ENCODE results near the gene CORO1A. TPM values are rescaled to one million over a fixed set of nuclear protein-coding genes. Genes with fewer than 3 reads are reported as not detected.
"Not testable (repeated sequence)": the region's sequence is repeated elsewhere in the genome, so short reads cannot be mapped to it uniquely, and the experiment has no call there.

The CORO1A gene
- total and polyA plus RNA-seq, 4 donors = 13.8 to 50.6 (median 35.3) TPM

DNA sequence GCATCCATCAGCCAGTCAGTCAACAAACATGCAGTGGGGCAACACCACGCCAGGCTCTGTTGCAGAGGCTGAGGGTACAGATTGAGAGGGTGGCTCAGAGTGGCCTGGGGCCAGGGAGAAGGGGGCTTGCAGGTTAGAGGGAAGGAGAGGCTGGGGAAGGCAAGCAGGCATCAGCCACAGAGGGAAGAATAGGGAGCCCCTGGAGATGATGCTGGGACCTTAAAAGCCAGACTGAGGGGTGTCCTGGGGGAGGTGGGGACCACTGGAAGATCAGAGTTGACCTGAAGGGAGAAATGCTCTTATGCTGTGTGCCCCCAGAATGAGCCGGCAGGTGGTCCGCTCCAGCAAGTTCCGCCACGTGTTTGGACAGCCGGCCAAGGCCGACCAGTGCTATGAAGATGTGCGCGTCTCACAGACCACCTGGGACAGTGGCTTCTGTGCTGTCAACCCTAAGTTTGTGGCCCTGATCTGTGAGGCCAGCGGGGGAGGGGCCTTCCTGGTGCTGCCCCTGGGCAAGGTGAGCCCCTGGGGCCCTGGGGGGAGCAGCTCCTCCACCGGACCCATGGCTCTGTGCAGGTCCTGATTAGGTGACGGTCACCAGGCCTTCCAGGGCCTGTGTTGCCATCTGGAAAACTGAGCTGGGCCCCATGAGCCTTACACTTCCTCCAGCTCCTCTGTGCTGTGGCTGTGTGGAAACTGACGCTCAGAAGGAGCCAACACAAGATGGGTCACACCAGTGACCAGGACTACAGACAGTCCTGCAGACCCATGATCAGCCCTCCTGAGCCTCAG, 1.7 kb downstream of the CORO1A start:
- H3K9me3 ChIP-seq (ENCODE audit: control insufficient read depth, insufficient read depth, low read length) = no peaks in the 10 kb centered on the region
- no peaks in the 10 kb centered on the region for H3K27me3 ChIP-seq (ENCODE audit: control insufficient read depth, insufficient read depth, low read length)
- no peak for DNase-seq (ENCODE audit: low read depth in 4 of 6, low spot score in 6 of 6)
- H3K27ac ChIP-seq (ENCODE audit: low read depth, low read length) = no peak overlapping the region
- peak overlapping the region; percentile 43 for H3K4me3 ChIP-seq (ENCODE audit: low read depth, low read length)
- H3K36me3 ChIP-seq (ENCODE audit: control insufficient read depth, insufficient read depth, low read length) = peaks cover 35% of the 10 kb centered on the region
- H3K4me1 ChIP-seq (ENCODE audit: control insufficient read depth, insufficient read depth, low read length) = peaks cover 42% of the 10 kb centered on the region
- 78% methylated on average over 13 of the region's 13 CpGs for WGBS (ENCODE audit: insufficient coverage)

DNA sequence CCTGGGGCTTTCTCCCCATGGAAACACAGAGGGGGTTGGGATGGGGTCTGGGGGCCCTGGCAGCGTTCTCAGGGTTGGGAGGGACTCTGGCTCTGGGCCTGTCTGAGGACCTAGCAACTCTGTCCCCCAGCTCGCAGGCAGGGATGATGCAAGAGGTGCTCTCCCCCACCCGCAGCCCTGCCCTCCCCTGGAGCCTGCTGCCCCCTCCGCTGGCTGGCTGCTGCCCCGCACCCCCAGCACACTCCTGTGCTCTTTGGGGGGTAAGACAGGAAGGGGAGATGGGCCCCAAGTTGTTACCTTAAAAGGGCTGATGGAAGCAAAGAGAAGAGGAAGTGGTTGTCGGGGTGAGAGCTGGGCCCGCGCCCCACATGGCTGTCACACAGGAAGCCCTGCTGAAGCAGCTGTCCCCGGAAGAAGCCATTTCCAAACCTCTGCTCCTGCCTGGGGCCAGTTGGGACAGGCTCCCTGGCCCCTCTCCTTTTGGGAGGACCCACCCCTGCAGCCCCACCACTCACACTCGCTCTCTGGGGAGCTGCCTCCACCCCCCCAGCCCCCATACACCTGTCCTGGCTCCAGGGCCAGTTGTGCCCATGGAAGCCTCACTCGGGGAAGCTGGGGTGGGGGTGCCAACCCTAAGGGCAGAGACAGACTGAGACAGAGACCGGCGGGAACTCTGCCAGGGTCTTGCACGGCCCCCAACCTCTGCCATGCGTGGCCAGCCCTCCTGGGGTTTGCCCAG, 2.5 kb downstream of the CORO1A start:
- peak in 1 of 6 donors; percentile 4 for DNase-seq (ENCODE audit: low read depth in 4 of 6, low spot score in 6 of 6)
- Histone ChIP-seq H3K27ac (ENCODE audit: low read depth, low read length) (no peak overlapping the region), H3K4me1 (ENCODE audit: control insufficient read depth, insufficient read depth, low read length) (peaks cover 42% of the 10 kb centered on the region), H3K9me3 (ENCODE audit: control insufficient read depth, insufficient read depth, low read length) (no peaks in the 10 kb centered on the region), H3K4me3 (ENCODE audit: low read depth, low read length) (no peak overlapping the region), H3K36me3 (ENCODE audit: control insufficient read depth, insufficient read depth, low read length) (peaks cover 35% of the 10 kb centered on the region), H3K27me3 (ENCODE audit: control insufficient read depth, insufficient read depth, low read length) (no peaks in the 10 kb centered on the region)
- WGBS (ENCODE audit: insufficient coverage) = 87% methylated on average over 12 of the region's 15 CpGs

- peaks cover 35% of the 10 kb centered on the region for H3K36me3 ChIP-seq (ENCODE audit: control insufficient read depth, insufficient read depth, low read length)
- no peak overlapping the region for H3K27ac ChIP-seq (ENCODE audit: low read depth, low read length)
- WGBS (ENCODE audit: insufficient coverage) = 87% methylated on average over 8 of the region's 9 CpGs
- H3K27me3 ChIP-seq (ENCODE audit: control insufficient read depth, insufficient read depth, low read length) = no peaks in the 10 kb centered on the region
- no peaks in the 10 kb centered on the region for H3K9me3 ChIP-seq (ENCODE audit: control insufficient read depth, insufficient read depth, low read length)
- no peak overlapping the region for H3K4me3 ChIP-seq (ENCODE audit: low read depth, low read length)
- peaks cover 42% of the 10 kb centered on the region for H3K4me1 ChIP-seq (ENCODE audit: control insufficient read depth, insufficient read depth, low read length)
- no peak for DNase-seq (ENCODE audit: low read depth in 4 of 6, low spot score in 6 of 6)
Observed at GRCh38 chr16:30186444-30186781, 3.0 kb downstream of the CORO1A start.

GRCh38 chr16:30186782-30187555, 3.6 kb downstream of the CORO1A start:
- Histone ChIP-seq H3K27ac (ENCODE audit: low read depth, low read length) (no peak overlapping the region), H3K27me3 (ENCODE audit: control insufficient read depth, insufficient read depth, low read length) (no peaks in the 10 kb centered on the region), H3K4me1 (ENCODE audit: control insufficient read depth, insufficient read depth, low read length) (peaks cover 42% of the 10 kb centered on the region), H3K36me3 (ENCODE audit: control insufficient read depth, insufficient read depth, low read length) (peaks cover 35% of the 10 kb centered on the region), H3K4me3 (ENCODE audit: low read depth, low read length) (no peak overlapping the region), H3K9me3 (ENCODE audit: control insufficient read depth, insufficient read depth, low read length) (no peaks in the 10 kb centered on the region)
- peak in 2 of 6 donors; percentile 10 to 29 for DNase-seq (ENCODE audit: low read depth in 4 of 6, low spot score in 6 of 6)
- 62% methylated on average over 35 of the region's 36 CpGs for whole genome bisulfite sequencing (ENCODE audit: insufficient coverage)

GRCh38 chr16:30187556-30187865, 4.1 kb downstream of the CORO1A start:
- Histone ChIP-seq H3K27me3 (ENCODE audit: control insufficient read depth, insufficient read depth, low read length) (no peaks in the 10 kb centered on the region), H3K27ac (ENCODE audit: low read depth, low read length) (no peak overlapping the region), H3K4me1 (ENCODE audit: control insufficient read depth, insufficient read depth, low read length) (peaks cover 42% of the 10 kb centered on the region), H3K36me3 (ENCODE audit: control insufficient read depth, insufficient read depth, low read length) (peaks cover 35% of the 10 kb centered on the region), H3K4me3 (ENCODE audit: low read depth, low read length) (no peak overlapping the region), H3K9me3 (ENCODE audit: control insufficient read depth, insufficient read depth, low read length) (no peaks in the 10 kb centered on the region)
- 52% methylated on average over 3 of the region's 9 CpGs for WGBS (ENCODE audit: insufficient coverage)
- no peak for DNase-seq (ENCODE audit: low read depth in 4 of 6, low spot score in 6 of 6)

GRCh38 chr16:30187971-30188561, 4.7 kb downstream of the CORO1A start:
- Histone ChIP-seq H3K9me3 (ENCODE audit: control insufficient read depth, insufficient read depth, low read length) (no peaks in the 10 kb centered on the region), H3K4me3 (ENCODE audit: low read depth, low read length) (no peak overlapping the region), H3K27ac (ENCODE audit: low read depth, low read length) (no peak overlapping the region), H3K36me3 (ENCODE audit: control insufficient read depth, insufficient read depth, low read length) (peaks cover 35% of the 10 kb centered on the region), H3K4me1 (ENCODE audit: control insufficient read depth, insufficient read depth, low read length) (peaks cover 37% of the 10 kb centered on the region), H3K27me3 (ENCODE audit: control insufficient read depth, insufficient read depth, low read length) (no peaks in the 10 kb centered on the region)
- DNase-seq (ENCODE audit: low read depth in 4 of 6, low spot score in 6 of 6) = no peak
- WGBS (ENCODE audit: insufficient coverage) = 93% methylated on average over 16 of the region's 23 CpGs

DNA sequence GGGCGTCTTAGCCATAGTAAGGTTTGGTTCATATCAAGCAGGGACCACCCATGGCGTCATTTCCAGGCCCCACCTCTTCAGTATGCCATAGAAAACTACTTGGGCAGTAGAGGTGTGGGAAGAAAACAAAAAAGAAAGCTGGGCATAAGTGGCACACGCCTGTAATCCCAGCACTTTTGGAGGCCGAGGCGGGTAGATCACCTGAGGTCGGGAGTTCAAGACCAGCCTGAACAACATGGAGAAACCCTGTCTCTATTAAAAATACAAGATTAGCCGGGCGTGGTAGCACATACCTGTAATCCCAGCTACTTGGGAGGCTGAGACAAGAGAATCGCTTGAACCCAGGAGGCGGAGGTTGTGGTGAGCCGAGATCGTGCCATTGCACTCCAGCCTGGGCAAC, 7.8 kb downstream of the CORO1A start:
- Histone ChIP-seq H3K36me3 (ENCODE audit: control insufficient read depth, insufficient read depth, low read length) (peaks cover 22% of the 10 kb centered on the region), H3K4me1 (ENCODE audit: control insufficient read depth, insufficient read depth, low read length) (peaks cover 13% of the 10 kb centered on the region)
- H3K9me3 ChIP-seq (ENCODE audit: control insufficient read depth, insufficient read depth, low read length); DNase-seq (ENCODE audit: low read depth in 4 of 6, low spot score in 6 of 6); H3K27ac ChIP-seq (ENCODE audit: low read depth, low read length); H3K27me3 ChIP-seq (ENCODE audit: control insufficient read depth, insufficient read depth, low read length); H3K4me3 ChIP-seq (ENCODE audit: low read depth, low read length): not testable (repeated sequence)
- WGBS (ENCODE audit: insufficient coverage) = no CpG with 5 or more reads among the region's 12 CpGs

DNA sequence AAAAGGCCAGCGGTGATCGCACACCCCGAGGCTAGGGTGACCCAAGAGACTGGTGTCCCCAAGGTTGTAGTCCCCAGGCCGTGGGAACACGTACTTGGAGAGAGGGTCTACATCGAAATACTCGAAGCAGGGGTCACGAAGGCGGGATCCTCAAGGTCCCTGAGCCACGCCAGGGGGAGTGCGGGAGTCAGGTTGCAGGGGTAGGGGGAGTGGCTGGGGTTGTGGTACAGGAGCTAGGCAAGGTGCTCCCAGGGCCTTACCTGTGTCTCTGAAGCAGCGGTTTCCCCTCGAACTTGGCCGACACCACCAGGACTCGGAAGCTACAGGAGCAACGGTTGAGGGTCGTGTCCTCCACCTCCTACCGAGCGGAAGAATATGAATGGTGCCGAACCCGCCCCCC, 9.7 kb downstream of the CORO1A start:
- not testable (repeated sequence) for H3K27me3 ChIP-seq (ENCODE audit: control insufficient read depth, insufficient read depth, low read length); H3K27ac ChIP-seq (ENCODE audit: low read depth, low read length); H3K4me3 ChIP-seq (ENCODE audit: low read depth, low read length); H3K36me3 ChIP-seq (ENCODE audit: control insufficient read depth, insufficient read depth, low read length); H3K4me1 ChIP-seq (ENCODE audit: control insufficient read depth, insufficient read depth, low read length); DNase-seq (ENCODE audit: low read depth in 4 of 6, low spot score in 6 of 6); H3K9me3 ChIP-seq (ENCODE audit: control insufficient read depth, insufficient read depth, low read length)
- no CpG with 5 or more reads among the region's 21 CpGs for WGBS (ENCODE audit: insufficient coverage)

GRCh38 chr16:30193615-30194014, 10.2 kb downstream of the CORO1A start, which contains the start of the genes BOLA2B and SLX1A:
BOLA2B (minus strand) TSS chr16:30193666; CDS start chr16:30193595, 71 bp downstream.
SLX1A (plus strand) TSS chr16:30193875; CDS start chr16:30194085, 210 bp downstream.
- whole genome bisulfite sequencing (ENCODE audit: insufficient coverage) = no CpG with 5 or more reads among the region's 34 CpGs
- peak within 1 kb of the TSS; percentile 20 for H3K4me3 ChIP-seq (ENCODE audit: low read depth, low read length)
- H3K9me3 ChIP-seq (ENCODE audit: control insufficient read depth, insufficient read depth, low read length); DNase-seq (ENCODE audit: low read depth in 4 of 6, low spot score in 6 of 6); H3K36me3 ChIP-seq (ENCODE audit: control insufficient read depth, insufficient read depth, low read length); H3K4me1 ChIP-seq (ENCODE audit: control insufficient read depth, insufficient read depth, low read length); H3K27ac ChIP-seq (ENCODE audit: low read depth, low read length); H3K27me3 ChIP-seq (ENCODE audit: control insufficient read depth, insufficient read depth, low read length): not testable (repeated sequence)
